Measurements from ENCODE around the gene NTM.

Gene NTM

GRCh38 chr11:131659931-131660330 is 289.5 kb downstream of the NTM start:
- DNase-seq (ENCODE audit: extremely low spot score, insufficient read length, low read depth) (no peak), FAIRE-seq (no peak)

GRCh38 chr11:131661132-131661531 is 290.7 kb downstream of the NTM start:
- FAIRE-seq = no peak
- DNase-seq (ENCODE audit: extremely low spot score, insufficient read length, low read depth) = no peak

DNA sequence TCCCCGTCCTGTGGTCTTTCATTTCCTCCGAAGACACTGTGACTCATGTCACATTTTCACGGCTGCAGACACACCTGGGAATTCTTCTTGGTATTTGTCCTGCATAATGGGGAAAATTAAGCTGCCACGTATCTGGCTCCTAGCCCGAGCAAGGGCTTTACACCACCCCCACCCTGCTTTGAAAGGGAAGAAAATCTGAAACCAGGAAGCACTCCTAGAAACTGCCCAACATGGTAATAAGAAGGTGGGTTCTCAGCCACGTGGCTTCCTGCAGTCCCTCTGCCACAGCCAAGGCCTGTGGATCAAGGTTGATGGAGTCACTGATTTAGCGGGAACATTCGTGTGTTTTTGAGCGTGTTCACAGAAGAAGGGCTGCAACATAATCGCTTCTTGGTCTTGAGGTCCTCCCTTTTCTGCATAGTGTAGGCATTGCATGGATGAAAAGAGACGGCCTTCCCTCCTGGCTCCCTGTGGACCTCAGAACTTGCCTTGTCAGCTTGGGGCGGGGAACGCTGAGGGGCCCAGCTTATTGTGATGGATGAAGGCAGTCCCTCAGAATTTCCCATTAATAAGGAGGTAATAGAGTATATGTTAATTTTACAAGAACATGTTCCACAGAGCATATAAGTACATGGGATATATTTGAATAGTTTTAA is 292.0 kb downstream of the NTM start:
- FAIRE-seq (no peak), DNase-seq (ENCODE audit: extremely low spot score, insufficient read length, low read depth) (no peak)

DNA sequence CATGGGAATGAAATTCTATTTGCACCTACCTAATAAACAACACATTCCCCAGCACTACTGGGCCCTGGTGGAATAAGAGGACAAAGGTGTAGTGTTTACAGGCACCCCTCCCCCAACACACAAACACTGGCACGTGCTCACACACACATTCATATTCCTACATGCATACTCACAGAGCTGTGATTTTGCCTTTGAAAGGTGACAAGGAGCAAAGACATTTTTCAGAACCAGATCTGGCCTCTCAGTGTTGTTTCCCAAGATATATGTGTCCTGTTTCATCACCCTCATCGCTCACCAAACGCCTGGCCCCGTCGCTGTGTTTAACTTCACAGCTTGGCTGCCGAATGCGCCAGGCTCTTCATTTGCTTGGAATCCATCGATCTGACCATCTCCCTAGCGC is 292.6 kb downstream of the NTM start:
- no peak for FAIRE-seq
- no peak for DNase-seq (ENCODE audit: extremely low spot score, insufficient read length, low read depth)

GRCh38 chr11:131663405-131664200 is 293.2 kb downstream of the NTM start:
- FAIRE-seq = no peak
- DNase-seq (ENCODE audit: extremely low spot score, insufficient read length, low read depth) = no peak

DNA sequence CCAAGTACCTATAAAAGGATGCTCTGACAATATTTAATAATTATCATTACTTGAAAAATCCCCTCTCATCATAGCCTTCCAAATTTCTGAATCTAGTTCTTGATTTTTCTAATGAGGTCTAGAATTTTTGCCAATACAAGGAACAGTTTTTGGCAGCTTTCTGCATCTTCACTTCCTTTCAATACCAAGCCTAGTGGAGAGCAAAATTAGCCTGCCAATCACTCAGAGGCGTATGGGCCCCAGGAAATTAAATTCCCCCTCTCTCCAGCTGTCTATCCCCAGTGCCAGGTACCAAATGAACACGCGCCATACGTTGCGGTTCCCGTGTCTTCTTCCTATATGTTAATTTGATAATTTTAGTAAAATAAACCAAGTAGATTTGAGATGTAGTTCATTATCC is 293.9 kb downstream of the NTM start:
- FAIRE-seq = no peak

DNA sequence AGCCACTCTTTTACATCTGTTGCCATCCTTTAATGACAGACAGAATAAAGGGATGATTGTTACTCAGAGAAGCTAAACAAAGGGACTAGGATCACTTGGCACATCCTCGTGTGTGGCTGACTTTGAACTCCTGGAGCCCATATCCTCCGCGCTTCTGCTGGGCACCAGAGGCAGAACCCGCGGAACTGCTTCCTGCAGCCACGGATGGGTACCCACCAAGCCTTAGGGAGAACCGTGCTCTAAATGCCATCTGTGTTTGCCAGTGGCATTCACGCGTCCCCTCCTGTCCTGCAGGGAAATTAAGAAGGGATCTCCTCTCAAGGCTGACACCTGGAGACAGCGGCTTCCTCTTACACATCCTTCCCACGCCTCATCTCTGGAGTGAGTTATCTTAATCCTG is 294.4 kb downstream of the NTM start:
- FAIRE-seq = no peak
- DNase-seq (ENCODE audit: extremely low spot score, insufficient read length, low read depth) = no peak

More for the DNA sequence above, 293.9 kb downstream of the NTM start:
- no peak for DNase-seq (ENCODE audit: extremely low spot score, insufficient read length, low read depth)

GRCh38 chr11:131665344-131665968 is 295.0 kb downstream of the NTM start:
- DNase-seq (ENCODE audit: extremely low spot score, insufficient read length, low read depth) = no peak
- no peak for FAIRE-seq

DNA sequence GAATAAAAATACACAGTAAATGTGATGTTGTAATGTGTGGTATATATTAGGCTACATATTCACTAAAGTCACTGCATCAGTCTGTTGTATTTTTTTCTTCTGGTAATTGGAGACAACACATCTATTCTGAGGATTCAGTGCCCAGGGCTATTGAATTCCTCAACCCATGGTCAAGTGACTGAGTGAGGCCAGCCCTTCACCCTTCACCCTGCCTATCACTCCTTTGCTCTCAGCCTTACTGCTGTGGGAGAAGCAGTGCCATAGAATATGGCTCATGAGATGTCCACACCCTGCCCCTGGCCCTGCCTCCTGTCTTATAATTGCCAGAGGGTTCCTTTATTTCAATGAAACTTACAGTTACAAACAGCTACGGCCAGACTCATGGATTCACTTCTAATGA is 295.6 kb downstream of the NTM start:
- FAIRE-seq (no peak), DNase-seq (ENCODE audit: extremely low spot score, insufficient read length, low read depth) (no peak)

GRCh38 chr11:131666617-131667016 is 296.2 kb downstream of the NTM start:
- DNase-seq (ENCODE audit: extremely low spot score, insufficient read length, low read depth) = no peak
- FAIRE-seq = no peak

- DNase-seq (ENCODE audit: extremely low spot score, insufficient read length, low read depth) = no peak
- no peak for FAIRE-seq
Measured at GRCh38 chr11:131667566-131667965, 297.2 kb downstream of the NTM start.

DNA sequence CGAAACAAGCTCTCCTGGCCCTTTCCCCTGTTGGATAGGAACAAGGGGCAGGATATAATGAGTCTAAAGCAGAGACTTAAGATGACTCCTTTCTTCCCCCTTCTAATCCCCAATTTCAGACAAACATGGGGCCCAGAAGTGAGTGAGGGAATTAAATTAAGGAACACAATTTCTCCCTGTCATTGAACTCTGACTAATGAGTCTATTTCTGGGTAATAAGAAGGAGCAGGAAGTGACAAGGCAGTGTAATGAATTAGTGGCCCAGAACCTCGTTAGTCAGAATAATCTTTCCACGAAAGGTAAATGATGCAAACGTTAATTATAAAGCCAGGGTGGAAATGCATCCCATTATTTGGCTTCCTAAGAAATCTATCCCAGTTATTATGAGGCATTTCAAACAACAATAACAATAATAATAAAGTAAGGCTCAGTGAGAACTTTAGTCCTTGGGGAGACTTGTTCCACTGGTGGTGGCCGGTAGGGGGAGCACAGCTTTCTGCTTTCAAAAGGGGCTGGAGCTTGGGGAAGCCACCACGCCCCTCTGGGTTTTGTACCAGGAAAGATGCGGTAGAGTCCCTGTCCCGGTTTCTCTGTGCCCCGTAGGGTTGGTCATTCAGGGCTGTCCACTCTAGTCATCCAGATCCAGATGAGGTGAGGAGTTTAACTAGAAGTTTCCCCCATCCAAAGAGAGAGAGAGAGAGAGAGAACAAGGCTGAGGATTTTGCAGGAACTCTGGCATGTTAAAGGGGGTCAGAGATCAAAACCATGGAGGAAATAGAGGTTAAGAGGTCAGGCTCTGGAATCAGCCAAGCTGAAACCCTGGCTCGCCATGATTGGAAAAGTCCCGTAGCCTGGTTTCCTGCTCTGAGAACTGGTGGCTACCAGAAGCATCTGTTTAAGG is 298.3 kb downstream of the NTM start:
- FAIRE-seq = peak; percentile 31
- peak; percentile 28 for DNase-seq (ENCODE audit: extremely low spot score, insufficient read length, low read depth)

DNA sequence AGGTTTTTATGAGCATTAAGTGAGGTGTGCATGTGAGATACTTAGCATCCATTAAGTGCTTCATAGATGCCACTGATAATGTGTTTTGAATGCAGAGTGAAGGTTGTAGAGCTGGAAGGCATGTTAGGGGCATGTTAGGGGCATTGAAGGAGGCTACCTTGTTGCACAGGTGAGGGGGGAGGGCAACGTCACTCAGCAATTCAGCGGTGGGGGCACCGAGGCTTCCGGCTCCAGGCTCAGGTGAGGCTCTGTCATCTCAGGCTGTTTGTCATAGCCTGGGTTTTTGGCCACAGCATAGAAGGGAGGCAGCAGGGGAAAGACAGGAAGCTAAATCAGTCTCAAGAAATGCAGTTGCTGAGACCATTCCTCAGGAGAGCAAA is 299.0 kb downstream of the NTM start:
- DNase-seq (ENCODE audit: extremely low spot score, insufficient read length, low read depth) (no peak), FAIRE-seq (no peak)

- DNase-seq (ENCODE audit: extremely low spot score, insufficient read length, low read depth) (no peak), FAIRE-seq (no peak)
Measured at GRCh38 chr11:131670876-131671275, 300.5 kb downstream of the NTM start.

GRCh38 chr11:131671320-131671719 is 300.9 kb downstream of the NTM start:
- FAIRE-seq (no peak), DNase-seq (ENCODE audit: extremely low spot score, insufficient read length, low read depth) (no peak)

DNA sequence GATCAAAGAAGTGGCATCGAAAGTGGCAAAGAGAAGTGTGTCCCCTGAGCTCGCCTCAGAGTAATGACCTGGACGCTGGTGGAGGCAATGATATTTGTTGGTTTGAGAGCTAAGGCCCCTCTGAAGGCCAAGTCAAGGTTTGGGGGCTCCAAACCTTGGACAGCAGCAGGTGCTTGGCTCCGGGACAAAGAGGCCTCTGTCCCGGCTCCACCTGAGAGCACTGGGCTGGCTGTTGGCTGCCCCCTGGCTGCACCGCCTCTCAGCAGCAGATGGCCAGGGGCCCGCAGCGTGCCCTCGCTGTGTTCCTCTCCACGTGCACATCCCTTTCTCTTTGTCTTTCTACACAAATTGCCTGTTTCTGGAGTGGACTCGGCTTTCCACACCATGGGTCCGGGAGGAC is 301.3 kb downstream of the NTM start:
- FAIRE-seq = no peak
- DNase-seq (ENCODE audit: extremely low spot score, insufficient read length, low read depth) = no peak

GRCh38 chr11:131672191-131672590 is 301.8 kb downstream of the NTM start:
- no peak for DNase-seq (ENCODE audit: extremely low spot score, insufficient read length, low read depth)
- no peak for FAIRE-seq

- FAIRE-seq (peak; percentile 80), DNase-seq (ENCODE audit: extremely low spot score, insufficient read length, low read depth) (peak; percentile 36)
Measured at GRCh38 chr11:131674051-131674755, 303.8 kb downstream of the NTM start.

DNA sequence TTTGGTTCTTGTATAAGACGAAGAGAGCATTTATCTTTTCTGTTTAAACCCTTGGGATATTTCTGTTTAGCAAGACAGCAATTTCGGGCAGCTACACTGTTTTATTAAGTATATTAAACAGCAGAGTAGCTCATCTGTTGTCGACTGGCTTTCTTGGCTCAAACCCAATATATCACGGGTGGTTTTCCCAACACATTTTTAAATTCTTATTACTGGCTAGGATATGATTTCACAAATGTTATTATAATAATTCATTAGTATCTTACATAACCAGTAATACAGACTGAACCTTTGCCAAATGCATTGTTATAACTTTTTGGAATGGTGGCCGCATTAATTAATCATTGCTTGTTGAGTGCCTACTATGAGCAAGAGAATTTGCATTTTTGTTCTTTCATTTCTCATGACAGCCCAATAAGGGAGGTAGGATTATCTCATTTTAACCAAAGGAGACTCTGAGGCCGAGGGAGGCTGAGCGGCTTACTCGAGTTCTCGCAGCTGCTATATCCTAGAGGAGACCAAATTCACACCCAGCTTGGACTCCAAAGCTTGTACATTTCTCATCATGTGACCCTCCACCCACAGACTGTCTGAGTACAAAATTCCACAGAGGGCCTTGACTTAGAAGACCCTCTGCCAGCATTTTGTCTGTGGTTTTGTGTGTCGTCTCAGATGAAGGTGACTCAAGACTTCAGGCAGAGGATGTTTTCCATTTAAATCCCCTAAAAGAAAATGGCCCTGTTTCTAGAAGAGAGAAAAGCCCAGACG is 304.9 kb downstream of the NTM start:
- FAIRE-seq (no peak), DNase-seq (ENCODE audit: extremely low spot score, insufficient read length, low read depth) (no peak)

Measured in GM18507 (cell line).